GM04503 (cell line): ENCODE measurements around the gene CSTA.

ENCODE experiments used
- DNase-seq: peaks from one replicate; pipeline ENCODE4 v3.0.0-alpha.2; 2012; ENCODE audit warnings: low read depth

Gene CSTA

GRCh38 chr3:122322095-122323075 is 2.7 kb upstream of the CSTA start:
- no peak for DNase-seq

GRCh38 chr3:122325769-122326168 is 721 bp downstream of the CSTA start:
- no peak for DNase-seq

- DNase-seq = no peak
Measured at GRCh38 chr3:122331886-122332285, 6.8 kb downstream of the CSTA start.

GRCh38 chr3:122332551-122332950 is 7.5 kb downstream of the CSTA start:
- DNase-seq = no peak

- no peak for DNase-seq
Measured at GRCh38 chr3:122342803-122343202, 17.8 kb downstream of the CSTA start.

GRCh38 chr3:122343654-122344053 is 18.6 kb downstream of the CSTA start:
- no peak for DNase-seq

- DNase-seq = no peak
Measured at GRCh38 chr3:122349171-122349570, 24.1 kb downstream of the CSTA start.

GRCh38 chr3:122350814-122351418 is 25.9 kb downstream of the CSTA start:
- DNase-seq = peak; percentile 6

GRCh38 chr3:122351612-122352011 is 26.6 kb downstream of the CSTA start:
- DNase-seq = no peak

GRCh38 chr3:122353215-122353614 is 28.2 kb downstream of the CSTA start:
- DNase-seq = no peak

GRCh38 chr3:122353893-122354401 is 28.9 kb downstream of the CSTA start:
- DNase-seq = no peak

GRCh38 chr3:122355612-122356011 is 30.6 kb downstream of the CSTA start:
- DNase-seq = no peak

- DNase-seq = no peak
Measured at GRCh38 chr3:122356402-122356801, 31.4 kb downstream of the CSTA start.

GRCh38 chr3:122357828-122358702 is 33.0 kb downstream of the CSTA start:
- DNase-seq = no peak

GRCh38 chr3:122358703-122359032 is 33.6 kb downstream of the CSTA start:
- no peak for DNase-seq

- DNase-seq = no peak
Measured at GRCh38 chr3:122362026-122362425, 37.0 kb downstream of the CSTA start.

GRCh38 chr3:122364490-122364889 is 39.4 kb downstream of the CSTA start:
- no peak for DNase-seq

- DNase-seq = no peak
Measured at GRCh38 chr3:122365073-122365472, 40.0 kb downstream of the CSTA start.

GRCh38 chr3:122365582-122366378 is 40.7 kb downstream of the CSTA start:
- DNase-seq = peak; percentile 17

- no peak for DNase-seq
Measured at GRCh38 chr3:122366379-122366749, 41.3 kb downstream of the CSTA start.

GRCh38 chr3:122374034-122374433 is 49.0 kb downstream of the CSTA start:
- no peak for DNase-seq

GRCh38 chr3:122377975-122378374 is 52.9 kb downstream of the CSTA start:
- DNase-seq = no peak
